GM18519 (cell line): ENCODE measurements around the gene PCYT1A.
"Not testable (repeated sequence)": the region's sequence is repeated elsewhere in the genome, so short reads cannot be mapped to it uniquely, and the experiment has no call there.

Experiments used
- ATAC-seq: cut with Tn5 transposase; IDR thresholded peaks from one replicate; pipeline ENCODE4 v1.9.1; 2021; ENCODE audit warnings: mild to moderate bottlenecking, moderate library complexity; ENCODE audit not compliant: unreplicated experiment, low FRiP score

The PCYT1A gene

GRCh38 chr3:196217307-196218154, 70.0 kb downstream of the PCYT1A start:
- no peak for ATAC-seq

DNA sequence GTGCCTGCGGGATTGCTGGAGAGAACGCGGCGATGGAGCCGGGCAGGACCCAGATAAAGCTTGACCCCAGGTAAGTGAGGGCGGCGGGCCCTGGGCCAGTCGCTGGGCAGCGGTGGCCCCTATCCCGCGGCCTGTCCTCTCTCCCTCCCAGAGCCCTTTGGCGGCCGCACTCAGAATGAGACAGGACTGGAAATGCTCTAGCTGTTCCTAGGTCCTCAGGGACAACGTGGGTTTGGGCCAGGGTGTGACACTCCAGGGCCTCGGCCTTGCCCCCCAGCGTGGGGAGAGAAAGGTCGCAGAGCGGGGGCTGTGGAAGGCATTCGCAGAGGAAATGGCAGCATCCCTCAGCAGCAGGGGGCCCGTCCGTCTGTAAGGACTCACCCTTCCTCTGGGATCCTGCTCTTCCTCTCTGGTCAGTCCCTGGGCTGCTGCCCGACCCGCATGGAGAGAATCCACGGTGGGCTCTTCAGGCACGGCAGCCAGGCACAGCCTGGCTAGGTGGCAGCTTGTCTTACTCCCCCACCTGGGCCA, 70.8 kb downstream of the PCYT1A start:
- no peak for ATAC-seq

GRCh38 chr3:196216089-196216564, 71.4 kb downstream of the PCYT1A start, which contains the start of gene SLC51A:
TSS of gene SLC51A (plus strand) at chr3:196216534. CDS start at chr3:196216713, 179 bp downstream.
- no peak for ATAC-seq

DNA sequence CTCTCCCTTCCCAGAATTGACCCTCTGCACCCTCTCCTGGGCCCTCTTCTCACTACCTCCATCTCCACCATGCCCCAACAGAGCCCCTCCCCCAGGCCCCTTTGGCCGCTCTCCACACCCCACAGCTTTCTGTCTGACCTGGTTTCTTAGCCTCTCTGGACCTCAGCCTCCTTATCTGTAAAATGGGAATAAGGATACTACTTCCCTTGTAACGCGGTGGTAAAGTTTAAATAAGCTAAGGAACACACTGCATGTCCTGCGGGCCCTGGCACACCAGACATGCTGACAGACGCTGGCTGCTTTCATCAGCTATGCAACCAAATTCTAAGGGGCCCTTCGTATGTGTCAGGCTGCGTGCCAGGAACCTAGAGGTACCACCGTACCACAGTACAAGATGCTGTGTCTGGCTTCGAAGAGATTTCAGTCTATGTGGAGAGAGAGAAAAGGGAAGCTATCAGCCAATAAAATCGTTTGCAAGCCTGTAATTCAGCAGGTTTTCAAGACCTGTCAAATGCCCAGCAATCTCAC, 72.0 kb downstream of the PCYT1A start:
- ATAC-seq = no peak

- ATAC-seq = no peak
Measured at GRCh38 chr3:196214783-196215441, 72.6 kb downstream of the PCYT1A start.

GRCh38 chr3:196210673-196211556, 76.6 kb downstream of the PCYT1A start, which contains the start of gene ZDHHC19:
TSS of gene ZDHHC19 (minus strand) at chr3:196211400. CDS start at chr3:196211315, 85 bp downstream.
- no peak for ATAC-seq

- ATAC-seq = not testable (repeated sequence)
Measured at GRCh38 chr3:196209944-196210672, 77.4 kb downstream of the PCYT1A start.

- no peak for ATAC-seq
Measured at GRCh38 chr3:196208942-196209695, 78.4 kb downstream of the PCYT1A start.

GRCh38 chr3:196207833-196208607, 79.5 kb downstream of the PCYT1A start:
- ATAC-seq = no peak

DNA sequence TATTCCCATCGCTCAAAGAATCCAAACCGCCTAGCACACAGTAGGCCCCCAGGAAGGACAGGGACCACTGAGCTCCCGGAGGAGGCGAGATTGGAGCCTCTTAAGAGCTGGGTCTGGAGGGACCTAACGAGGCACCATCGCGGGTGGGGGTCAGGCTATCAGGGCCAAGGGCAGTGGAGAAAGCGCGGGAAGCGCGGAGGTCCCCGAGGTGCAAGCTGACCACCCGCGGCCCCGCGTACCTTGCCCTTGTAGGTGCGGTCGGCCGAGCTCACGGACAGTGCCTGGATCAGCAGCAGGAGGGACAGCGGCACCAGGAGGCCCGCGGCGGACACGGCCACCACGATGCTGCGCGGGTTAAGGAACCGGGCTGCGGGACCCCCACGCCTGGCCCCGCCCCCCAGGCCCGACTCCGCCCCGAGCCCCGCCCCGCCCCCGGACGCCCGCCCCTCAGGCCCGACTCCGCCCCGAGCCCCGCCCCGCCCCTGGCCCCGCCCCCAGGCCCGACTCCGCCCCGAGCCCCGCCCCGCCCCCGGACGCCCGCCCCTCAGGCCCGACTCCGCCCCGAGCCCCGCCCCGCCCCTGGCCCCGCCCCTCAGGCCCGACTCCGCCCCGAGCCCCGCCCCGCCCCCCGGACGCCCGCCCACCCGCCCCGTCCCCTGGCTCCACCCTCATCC, 80.2 kb downstream of the PCYT1A start:
- no peak for ATAC-seq

- ATAC-seq = not testable (repeated sequence)
Measured at GRCh38 chr3:196205442-196206205, 81.9 kb downstream of the PCYT1A start.

GRCh38 chr3:196203846-196204245, 83.7 kb downstream of the PCYT1A start:
- ATAC-seq = no peak

GRCh38 chr3:196202516-196202970, 85.0 kb downstream of the PCYT1A start:
- no peak for ATAC-seq

DNA sequence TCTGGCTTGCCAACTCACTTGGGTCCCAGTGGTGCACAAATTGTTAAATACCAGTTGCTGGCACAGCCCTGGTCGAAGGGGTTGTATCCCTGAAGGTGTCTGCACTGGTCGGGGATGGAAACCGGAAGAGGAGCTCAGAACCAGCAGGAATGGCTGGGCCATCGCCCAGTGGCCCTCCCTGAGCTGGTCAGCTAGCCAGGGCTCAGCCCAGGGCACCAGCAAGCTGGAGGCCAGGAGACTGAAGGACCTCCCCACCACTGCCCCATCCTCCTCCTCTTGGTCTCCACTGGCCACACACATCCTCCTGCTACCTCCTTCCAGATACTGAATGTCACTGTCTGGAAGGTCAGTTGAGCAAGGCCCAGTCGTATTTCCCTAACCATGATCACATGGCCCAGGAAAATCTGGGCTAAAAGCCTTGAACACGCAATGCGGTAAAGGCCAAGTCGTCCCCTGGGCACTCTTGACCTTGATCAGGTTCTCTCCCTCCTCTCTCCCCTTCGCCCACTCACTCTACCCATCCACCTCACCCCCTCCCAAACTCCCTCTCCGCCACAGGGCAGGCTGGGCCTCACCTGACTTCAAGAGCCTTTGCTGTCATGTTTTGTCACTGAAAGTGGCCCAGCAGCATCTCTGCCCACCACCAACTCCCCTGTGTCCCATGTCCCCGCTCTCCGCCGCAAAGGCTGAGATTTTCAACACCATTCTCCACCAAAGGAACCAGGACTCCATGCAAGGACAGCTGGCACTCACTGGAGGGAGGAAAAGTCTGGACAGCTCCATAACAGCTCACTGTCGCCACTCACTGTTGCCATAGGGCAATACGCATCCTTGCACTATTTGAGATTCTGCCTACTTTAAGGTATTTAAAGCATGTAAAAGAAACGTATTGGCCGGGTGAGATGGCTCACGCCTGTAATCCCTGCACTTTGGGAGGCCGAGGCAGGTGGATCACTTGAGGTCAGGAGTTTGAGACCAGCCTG, 88.5 kb downstream of the PCYT1A start:
- no peak for ATAC-seq

DNA sequence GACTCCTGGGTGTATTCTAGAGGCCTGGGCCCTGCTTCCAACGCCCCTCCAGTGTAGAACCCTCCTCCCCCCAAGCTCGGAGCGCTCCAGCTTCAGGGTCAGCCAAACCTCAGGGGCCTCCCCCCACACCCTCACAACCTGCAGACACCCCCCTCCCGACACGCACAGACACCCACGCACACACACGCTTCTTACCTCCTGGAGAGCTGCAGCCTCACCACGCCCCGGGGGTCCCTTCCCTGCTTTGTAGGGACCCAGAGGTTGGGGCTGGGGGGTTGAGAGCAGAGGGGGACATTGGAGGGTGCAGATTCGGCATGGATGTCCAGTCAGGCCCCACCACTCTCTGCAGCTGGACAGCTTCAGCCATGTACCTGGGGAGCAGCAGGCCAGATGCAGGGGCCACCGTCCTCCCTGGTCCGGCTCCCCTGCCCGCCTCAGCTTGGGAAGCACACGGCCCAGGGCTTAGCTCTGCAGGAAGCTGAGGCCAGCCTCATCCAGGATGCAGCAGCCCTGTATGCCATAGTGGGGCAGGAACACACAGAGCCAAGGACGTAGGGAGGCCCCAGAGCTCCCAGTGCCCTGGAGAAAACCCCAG, 89.3 kb downstream of the PCYT1A start:
- ATAC-seq = no peak
